Psoas muscle (tissue), 8 donors: Measurements from ENCODE around the gene CXorf38. TPM values are rescaled to one million over a fixed set of nuclear protein-coding genes. Genes with fewer than 3 reads are reported as not detected.
A peak's percentile ranks its signal among the peaks of the same experiment; 100 is the strongest.
"Not testable (repeated sequence)": the region's sequence is repeated elsewhere in the genome, so short reads cannot be mapped to it uniquely, and the experiment has no call there.

Experiments
- ATAC-seq, 4 donors: fragments of 200-7000 bp; cut with Tn5 transposase; one replicate each; pipeline ENCODE4 v1.9.1; 2020; ENCODE audit warnings: moderate library complexity in 3 of 4, mild to moderate bottlenecking in 2 of 4
- DNase-seq, 2 donors: peaks; one replicate each; pipeline ENCODE4 v3.0.0-alpha.2; 2020
- H3K27ac ChIP-seq: fragments of 200-600 bp; one replicate; pipeline ENCODE4 v1.8.0; 2022
- H3K27me3 ChIP-seq, 3 donors: fragments of 200-600 bp in 1 of 3; one replicate each; pipeline versions ENCODE4 v1.6.1 to v1.8.0; 2013 to 2022; ENCODE audit warnings: low read length in 2 of 3, mild to moderate bottlenecking in 2 of 3, moderate library complexity in 1 of 3; ENCODE audit not compliant: insufficient read depth in 3 of 3
- H3K36me3 ChIP-seq, 2 donors: fragments of 200-600 bp in 1 of 2; one replicate each; pipeline versions ENCODE4 v1.6.1 to v1.8.0; 2013 to 2022; ENCODE audit warnings: low read depth in 1 of 2, mild to moderate bottlenecking in 1 of 2, moderate library complexity in 1 of 2; ENCODE audit not compliant: insufficient read depth in 1 of 2
- H3K4me1 ChIP-seq: fragments of 200-600 bp; one replicate; pipeline ENCODE4 v1.8.0; 2022
- H3K4me3 ChIP-seq: fragments of 200-600 bp; one replicate; pipeline ENCODE4 v1.8.0; 2022; ENCODE audit warnings: mild to moderate bottlenecking
- H3K9me3 ChIP-seq: fragments of 200-600 bp; one replicate; pipeline ENCODE4 v1.8.0; 2022
- WGBS, 3 donors: extraction: QIAGEN DNeasy Blood & Tissue Kit; methylation state at CpG; one replicate each; pipeline versions ENCODE4 v1.1.6 to v1.1.7; 2013; 5-methylcytosine and 5-hydroxymethylcytosine counted together
- intact Hi-C, 2 donors: fragments of 100-400 bp; cut with DNase I; formaldehyde crosslinking; loops; one replicate each; pipeline versions ENCODE4 v1.11.0 to v1.14.2; 2022
- polyA plus RNA-seq, 3 donors: library from polyadenylated mRNA; stranded (reverse); fragments of 200-250 nt; gene quantifications; one replicate each; pipeline ENCODE4 v1.2.3, GENCODE V29; 2013
- total RNA-seq, 4 donors: library from RNA; stranded (reverse); fragmentation: NEBNext Ultra II Directional in 2 of 4; extraction: Animal tissue kit (Norgen Biotek cat#: 25700) in 2 of 4; gene quantifications; one replicate each; pipeline versions ENCODE4 v1.2.1 to v1.2.4, GENCODE V29; 2021 to 2023
- TF ChIP-seq, protein P1 (sequence below): fragments of 200-600 bp; IDR thresholded peaks from one replicate; pipeline ENCODE4 v1.8.0; 2022; ENCODE audit warnings: antibody characterized with exemption
- donor health status: healthy with polysubstance abuse.
- donor health status: DM: no; HTN: no; CAD: no; lungs with moderate emphysema.
- donor health status: Bipolar disorder and iron deficiency.
- donor health status: healthy.
- donor health status: DM: yes; HTN: yes; CAD: no.
- donor health status: DM: no; HTN: no; CAD: no.
- donor health status: DM: no; HTN: no; CAD: no.
- donor health status: DM: yes; HTN: yes; CAD: no.

The CXorf38 gene
- total and polyA plus RNA-seq, 7 donors = 2.1 to 3.9 (median 3.1) TPM

DNA sequence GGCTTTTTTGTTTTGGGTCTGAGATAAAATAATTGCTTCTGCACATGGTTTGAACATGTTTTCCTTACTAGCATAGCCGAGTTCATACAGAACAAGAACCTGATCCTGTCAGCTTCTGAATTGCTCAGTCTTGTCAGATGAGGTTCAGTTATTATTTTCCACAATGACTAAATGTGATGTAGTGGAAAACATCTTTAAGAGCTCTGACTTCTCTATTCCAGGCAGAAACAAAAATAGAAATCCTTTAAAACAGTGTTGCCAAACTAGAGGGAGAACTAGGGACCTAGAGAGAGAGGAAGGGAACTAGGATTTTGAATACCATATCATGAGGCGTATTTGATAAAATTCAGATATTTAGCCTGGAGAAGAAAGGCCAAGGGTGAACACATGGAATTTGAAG lies 64.5 kb downstream of the CXorf38 start:
- H3K27ac ChIP-seq = no peak overlapping the region
- no peaks in the 10 kb centered on the region for H3K36me3 ChIP-seq
- ATAC-seq (no peak), DNase-seq (no peak)
- TF ChIP-seq, protein P1, sequence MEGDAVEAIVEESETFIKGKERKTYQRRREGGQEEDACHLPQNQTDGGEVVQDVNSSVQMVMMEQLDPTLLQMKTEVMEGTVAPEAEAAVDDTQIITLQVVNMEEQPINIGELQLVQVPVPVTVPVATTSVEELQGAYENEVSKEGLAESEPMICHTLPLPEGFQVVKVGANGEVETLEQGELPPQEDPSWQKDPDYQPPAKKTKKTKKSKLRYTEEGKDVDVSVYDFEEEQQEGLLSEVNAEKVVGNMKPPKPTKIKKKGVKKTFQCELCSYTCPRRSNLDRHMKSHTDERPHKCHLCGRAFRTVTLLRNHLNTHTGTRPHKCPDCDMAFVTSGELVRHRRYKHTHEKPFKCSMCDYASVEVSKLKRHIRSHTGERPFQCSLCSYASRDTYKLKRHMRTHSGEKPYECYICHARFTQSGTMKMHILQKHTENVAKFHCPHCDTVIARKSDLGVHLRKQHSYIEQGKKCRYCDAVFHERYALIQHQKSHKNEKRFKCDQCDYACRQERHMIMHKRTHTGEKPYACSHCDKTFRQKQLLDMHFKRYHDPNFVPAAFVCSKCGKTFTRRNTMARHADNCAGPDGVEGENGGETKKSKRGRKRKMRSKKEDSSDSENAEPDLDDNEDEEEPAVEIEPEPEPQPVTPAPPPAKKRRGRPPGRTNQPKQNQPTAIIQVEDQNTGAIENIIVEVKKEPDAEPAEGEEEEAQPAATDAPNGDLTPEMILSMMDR = no peak
- 62 to 73% (median 71%) methylated on average over 2 of the region's 2 CpGs for WGBS, 3 donors
- peaks cover 13% of the 10 kb centered on the region for H3K4me1 ChIP-seq
- peaks cover 0 to 56% (median 0%) of the 10 kb centered on the region in 3 donors for H3K27me3 ChIP-seq
- H3K9me3 ChIP-seq = no peaks in the 10 kb centered on the region
- H3K4me3 ChIP-seq = no peak overlapping the region
- intact Hi-C loops = no loop called here

DNA sequence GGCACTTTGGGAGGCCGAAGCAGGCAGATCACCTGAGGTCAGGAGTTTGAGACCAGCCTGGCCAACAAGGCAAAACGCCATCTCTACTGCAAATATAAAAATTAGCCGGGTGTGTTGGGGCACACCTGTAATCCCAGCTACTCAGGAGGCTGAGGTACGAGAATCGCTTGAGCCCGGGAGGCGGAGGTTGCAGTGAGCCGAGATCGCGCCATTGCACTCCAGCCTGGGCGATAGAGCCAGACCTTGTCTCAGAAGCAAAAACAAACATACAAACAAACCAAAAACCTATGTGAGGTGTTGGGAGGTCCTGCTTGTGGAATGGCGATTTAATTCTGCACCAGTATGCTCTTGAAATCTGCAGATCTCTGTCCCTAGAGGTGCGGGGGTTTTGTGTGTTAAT lies 65.2 kb downstream of the CXorf38 start:
- WGBS, 3 donors = 89 to 91% (median 90%) methylated on average over 12 to 13 of the region's 13 CpGs
- Histone ChIP-seq H3K4me1 (peaks cover 13% of the 10 kb centered on the region), H3K27me3 (peaks cover 0 to 56% (median 0%) of the 10 kb centered on the region in 3 donors), H3K4me3 (peak overlapping the region; percentile 84)
- H3K9me3 ChIP-seq, ATAC-seq, H3K27ac ChIP-seq, intact Hi-C loops, DNase-seq, H3K36me3 ChIP-seq: not testable (repeated sequence)

DNA sequence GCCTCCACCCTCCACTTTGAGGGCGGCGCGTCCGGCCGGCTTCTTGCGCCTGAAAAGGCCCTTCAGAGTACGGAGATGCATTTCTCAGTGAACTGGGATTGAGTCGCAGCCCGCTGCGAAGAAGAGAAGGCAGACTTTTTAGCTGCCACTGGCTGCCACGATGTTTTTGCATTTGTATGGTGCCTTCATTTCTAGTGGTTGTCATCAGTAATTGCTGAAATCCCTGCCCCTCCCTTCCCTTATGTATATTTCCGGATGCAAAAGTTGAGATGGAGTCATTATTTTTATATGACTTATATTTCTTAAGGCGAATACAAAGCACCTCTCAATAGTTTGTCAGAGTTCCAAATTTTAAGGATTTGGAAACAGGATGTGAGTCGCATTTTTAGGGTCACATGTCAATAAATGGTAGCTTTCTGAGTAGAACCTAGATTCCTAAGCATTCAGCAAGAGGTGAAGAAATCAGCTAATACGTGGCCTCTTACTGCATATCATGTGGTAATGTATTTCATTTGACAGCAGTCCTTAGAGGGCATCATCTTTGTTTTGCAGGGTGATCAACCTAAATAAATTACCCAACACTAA lies 65.9 kb downstream of the CXorf38 start:
- WGBS, 3 donors = 1 to 26% (median 1%) methylated on average over 15 of the region's 15 CpGs
- no peak for ATAC-seq
- intact Hi-C loops = no loop called here

DNA sequence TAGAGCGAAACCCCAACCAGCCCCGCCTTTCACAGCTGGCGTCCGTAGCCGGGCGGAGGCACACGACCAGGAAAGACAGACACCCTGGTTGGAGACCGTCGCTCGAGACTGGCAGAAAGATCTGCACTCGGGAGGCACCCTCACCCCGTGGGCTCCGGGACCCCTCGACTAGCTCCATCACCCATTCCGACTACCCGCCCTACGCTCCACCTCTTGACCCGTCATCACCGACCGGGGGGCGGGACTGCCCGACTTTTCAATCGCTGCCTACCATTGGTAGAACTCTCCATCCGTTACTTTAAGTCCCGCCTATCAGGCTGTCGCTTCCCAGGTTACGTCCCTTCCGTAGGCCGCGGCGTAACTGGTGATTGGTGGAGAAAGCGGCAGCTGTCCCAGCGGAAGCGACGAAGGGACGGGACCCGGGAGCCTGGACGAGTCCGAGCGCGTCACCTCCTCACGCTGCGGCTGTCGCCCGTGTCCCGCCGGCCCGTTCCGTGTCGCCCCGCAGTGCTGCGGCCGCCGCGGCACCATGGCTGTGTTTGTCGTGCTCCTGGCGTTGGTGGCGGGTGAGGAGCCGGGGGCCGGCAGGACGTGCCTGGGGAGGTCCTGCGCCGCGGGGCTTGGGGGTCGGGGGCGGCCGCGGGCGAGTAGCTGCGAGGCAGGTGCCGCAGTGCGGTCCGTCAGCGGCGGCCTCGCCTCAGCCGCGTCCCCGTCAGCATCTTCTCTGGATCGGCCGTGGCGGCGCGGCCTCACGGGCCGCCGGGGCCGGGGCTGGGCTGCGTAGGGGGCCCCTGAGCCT lies 66.6 kb downstream of the CXorf38 start, which contains the start of gene ATP6AP2:
ATP6AP2 (plus strand) TSS at position 434 of the 799 bp plus-strand sequence; CDS start at position 530, 96 bp downstream.
- H3K4me1 ChIP-seq = peaks cover 13% of the 10 kb centered on the region
- intact Hi-C loops = no loop called here
- ATAC-seq = peak; percentile 98

More for the DNA sequence above, 65.9 kb downstream of the CXorf38 start:
- H3K36me3 ChIP-seq = no peaks in the 10 kb centered on the region
- peaks cover 0 to 56% (median 0%) of the 10 kb centered on the region in 3 donors for H3K27me3 ChIP-seq
- H3K27ac ChIP-seq = peak overlapping the region; percentile 97
- DNase-seq = no peak
- H3K9me3 ChIP-seq = no peaks in the 10 kb centered on the region
- peaks cover 13% of the 10 kb centered on the region for H3K4me1 ChIP-seq
- H3K4me3 ChIP-seq = peak overlapping the region; percentile 84
- TF ChIP-seq, protein P1 = no peak

More for the DNA sequence above, 66.6 kb downstream of the CXorf38 start, which contains the start of gene ATP6AP2:
- Histone ChIP-seq H3K27me3 (peaks cover 0 to 50% (median 0%) of the 10 kb centered on the region in 3 donors), H3K27ac (peak within 1 kb of the TSS; percentile 97), H3K36me3 (no peaks in the 10 kb centered on the region), H3K9me3 (no peaks in the 10 kb centered on the region), H3K4me3 (peak within 1 kb of the TSS; percentile 84)
- peak; percentile 89 to 95 for DNase-seq
- 0 to 24% (median 1%) methylated on average over 28 to 89 of the region's 89 CpGs for WGBS, 3 donors
- TF ChIP-seq, protein P1 = no peak
